NCI-H1048 (cell line): Measurements from ENCODE around the gene DGUOK.
"Not testable (repeated sequence)": the region's sequence is repeated elsewhere in the genome, so short reads cannot be mapped to it uniquely, and the experiment has no call there.

Experiments
- DNase-seq: peaks from one replicate; lab custom pipeline; 2025; lab: John Stamatoyannopoulos, UW

DGUOK gene

DNA sequence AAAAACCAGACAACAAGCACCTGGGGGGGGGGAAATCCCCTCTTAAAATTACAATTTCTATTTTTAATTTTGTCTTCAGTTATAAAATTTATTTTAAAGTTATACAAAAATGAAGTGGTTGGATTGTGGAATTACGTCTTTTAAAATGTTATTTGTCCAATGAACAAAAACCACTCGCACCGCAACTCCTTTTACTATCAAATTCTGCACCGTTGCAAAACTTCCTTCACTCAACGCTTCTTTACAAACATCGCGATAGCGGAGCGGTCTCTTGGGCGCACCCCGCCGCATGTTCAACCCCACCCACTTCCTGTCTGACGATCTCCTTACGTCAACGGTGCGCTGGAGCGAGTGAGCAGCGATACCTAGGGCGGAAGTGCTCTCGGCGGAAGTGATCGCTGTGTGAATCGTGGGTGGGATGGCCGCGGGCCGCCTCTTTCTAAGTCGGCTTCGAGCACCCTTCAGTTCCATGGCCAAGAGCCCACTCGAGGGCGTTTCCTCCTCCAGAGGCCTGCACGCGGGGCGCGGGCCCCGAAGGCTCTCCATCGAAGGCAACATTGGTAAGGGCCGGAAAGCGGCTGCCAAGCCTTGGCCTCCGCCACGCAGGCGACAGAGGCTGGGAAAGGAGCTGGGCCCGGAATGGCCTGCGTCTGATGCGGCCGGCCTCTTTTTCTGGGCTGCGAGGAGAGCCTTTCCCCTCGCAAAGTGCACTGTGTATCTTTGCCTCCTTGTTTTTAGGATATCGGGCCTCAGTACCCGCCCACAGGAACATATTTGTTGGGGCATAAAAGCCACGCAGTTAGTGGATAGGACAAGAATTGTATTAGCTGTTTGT is at the start of gene DGUOK:
TSS of gene DGUOK (plus strand) at position 388 of the 835 bp plus-strand sequence. CDS start at position 419, 31 bp downstream.
- DNase-seq: peak; percentile 96

DNA sequence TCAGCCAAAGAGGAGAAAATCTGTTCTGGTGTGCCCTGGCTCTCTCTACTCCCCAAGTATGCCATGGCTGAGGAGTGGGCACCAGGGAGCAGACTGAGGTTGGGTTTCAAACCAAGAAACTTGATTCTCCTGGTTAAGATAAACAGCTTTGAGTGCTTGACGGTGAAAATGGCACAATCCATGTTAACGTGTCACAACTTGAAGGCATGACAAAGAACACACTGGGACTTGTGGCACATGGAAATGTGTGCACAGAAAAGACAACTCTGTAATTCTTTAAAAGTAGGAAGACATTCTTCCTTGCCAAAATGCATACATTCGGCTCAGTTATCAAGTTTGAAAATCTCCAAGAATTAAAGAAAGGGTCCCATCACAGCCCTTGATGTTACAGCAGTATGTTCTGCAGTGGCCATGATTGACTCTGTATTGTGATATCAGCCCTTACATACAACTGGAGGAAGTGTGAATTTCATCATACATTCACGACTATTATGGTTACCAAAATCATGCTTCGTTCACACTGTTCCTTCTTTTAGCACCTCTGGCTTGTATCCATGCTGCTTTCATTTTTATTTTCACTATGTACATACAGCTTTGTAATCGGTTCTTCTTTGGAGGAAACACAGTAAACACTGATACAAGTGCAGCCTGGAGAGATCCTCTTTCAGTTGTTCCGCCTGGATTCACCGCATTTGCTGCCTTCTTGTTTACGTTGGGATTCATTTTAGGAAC is 49.4 kb upstream of the DGUOK start:
- no peak for DNase-seq

DNA sequence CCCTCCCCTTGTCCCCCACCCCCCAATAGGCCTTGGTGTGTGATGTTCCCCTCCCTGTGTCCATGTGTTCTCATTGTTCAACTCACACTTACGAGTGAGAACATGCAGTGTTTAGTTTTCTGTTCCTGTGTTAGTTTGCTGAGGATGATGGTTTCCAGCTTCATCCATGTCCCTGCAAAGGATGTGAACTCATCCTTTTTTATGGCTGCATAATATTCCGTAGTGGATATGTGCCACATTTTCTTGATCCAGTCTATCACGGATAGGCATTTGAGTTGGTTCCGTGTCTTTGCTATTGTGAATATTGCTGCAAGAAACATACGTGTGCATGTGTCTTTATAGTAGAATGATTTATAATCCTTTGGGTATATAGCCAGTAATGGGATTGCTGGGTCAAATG is 48.7 kb upstream of the DGUOK start:
- not testable (repeated sequence) for DNase-seq

GRCh38 chr2:73885406-73885805 is 41.3 kb upstream of the DGUOK start:
- no peak for DNase-seq

- DNase-seq: no peak
Observed at GRCh38 chr2:73886357-73886756, 40.3 kb upstream of the DGUOK start.

- not testable (repeated sequence) for DNase-seq
Observed at GRCh38 chr2:73887596-73888353, 38.9 kb upstream of the DGUOK start.

GRCh38 chr2:73888388-73888787 is 38.3 kb upstream of the DGUOK start:
- no peak for DNase-seq

- no peak for DNase-seq
Observed at GRCh38 chr2:73889206-73889605, 37.5 kb upstream of the DGUOK start.

- no peak for DNase-seq
Observed at GRCh38 chr2:73890301-73891092, 36.2 kb upstream of the DGUOK start.

GRCh38 chr2:73891276-73891901 is 35.3 kb upstream of the DGUOK start:
- no peak for DNase-seq

DNA sequence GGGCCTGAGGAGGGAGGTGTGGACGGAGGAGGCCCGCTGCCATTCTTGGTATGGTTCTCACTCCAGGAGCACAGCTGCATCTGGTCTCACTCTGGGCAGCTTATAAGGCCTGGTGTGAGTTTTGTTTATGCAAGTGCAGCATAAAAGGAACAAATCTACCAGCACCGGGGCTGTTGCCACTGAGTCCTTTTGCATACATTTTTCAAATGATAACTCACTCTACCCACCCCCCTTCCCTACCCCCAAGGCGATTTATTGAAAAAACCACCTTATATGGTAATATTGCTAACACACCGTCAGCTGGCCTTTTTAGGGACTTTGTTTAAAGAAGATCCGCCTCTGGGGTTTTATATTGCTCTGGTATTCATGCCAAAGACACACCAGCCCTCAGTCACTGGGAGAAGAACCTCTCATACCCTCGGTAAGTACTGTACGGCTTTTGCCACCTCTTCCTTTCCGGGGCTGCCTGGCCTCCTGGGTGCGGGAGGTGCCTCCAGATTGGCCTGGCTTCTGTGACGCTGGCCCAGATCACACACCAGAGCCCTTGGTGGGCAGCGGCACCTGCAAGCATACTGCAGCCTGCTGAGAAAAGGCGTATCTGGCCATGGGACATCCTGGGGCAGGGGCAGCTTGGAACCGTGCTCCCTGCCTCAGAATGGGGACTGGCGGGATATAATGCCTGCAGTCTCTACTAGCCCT is 33.9 kb upstream of the DGUOK start, which contains the start of gene ACTG2:
TSS of gene ACTG2 (plus strand) at position 378 of the 699 bp plus-strand sequence. CDS start 8,304 bp downstream, outside the sequence.
- no peak for DNase-seq

- DNase-seq: no peak
Observed at GRCh38 chr2:73893764-73894474, 32.8 kb upstream of the DGUOK start.

DNA sequence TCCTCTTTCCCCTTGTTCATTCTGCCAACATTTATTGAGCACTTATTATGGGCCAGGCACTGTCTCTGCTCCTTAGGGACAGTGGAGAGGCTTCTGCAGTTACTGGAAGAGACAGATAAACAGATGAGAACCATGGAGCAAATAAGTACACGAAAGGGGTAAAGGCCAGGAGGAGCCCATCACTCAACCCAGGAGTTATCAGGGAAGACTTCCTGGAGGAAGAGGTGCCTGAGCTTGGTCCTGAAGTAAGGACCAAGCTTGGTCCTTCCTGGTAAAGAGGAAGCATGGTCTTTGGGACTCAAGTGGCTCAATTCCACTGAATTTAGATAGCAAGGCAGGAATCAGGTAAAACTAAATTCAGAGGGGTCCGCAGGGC is 32.2 kb upstream of the DGUOK start:
- DNase-seq: no peak

GRCh38 chr2:73894877-73895276 is 31.8 kb upstream of the DGUOK start:
- DNase-seq: no peak

GRCh38 chr2:73895473-73895872 is 31.2 kb upstream of the DGUOK start:
- no peak for DNase-seq

GRCh38 chr2:73896362-73897239 is 30.1 kb upstream of the DGUOK start:
- no peak for DNase-seq

- no peak for DNase-seq
Observed at GRCh38 chr2:73897240-73897583, 29.5 kb upstream of the DGUOK start.

DNA sequence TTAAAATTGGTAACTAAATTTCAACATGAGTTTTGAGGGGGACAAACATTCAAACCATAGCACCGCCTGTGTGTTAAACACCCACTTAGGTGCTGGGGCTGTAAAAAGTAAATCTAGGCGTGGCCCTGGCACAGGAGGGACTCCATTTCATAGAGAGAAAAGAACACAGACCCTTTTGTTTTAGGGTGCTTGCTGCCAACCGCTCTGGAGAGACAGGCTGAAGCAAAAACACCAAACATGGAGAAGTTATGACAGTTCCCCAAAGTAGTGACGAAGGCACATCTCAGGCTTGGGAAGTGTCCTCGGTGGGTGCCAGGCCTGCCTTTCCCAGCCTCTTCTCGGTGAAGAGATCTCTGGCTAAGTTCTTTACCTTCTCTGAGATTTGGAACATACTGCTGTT is 28.7 kb upstream of the DGUOK start:
- DNase-seq: no peak

DNA sequence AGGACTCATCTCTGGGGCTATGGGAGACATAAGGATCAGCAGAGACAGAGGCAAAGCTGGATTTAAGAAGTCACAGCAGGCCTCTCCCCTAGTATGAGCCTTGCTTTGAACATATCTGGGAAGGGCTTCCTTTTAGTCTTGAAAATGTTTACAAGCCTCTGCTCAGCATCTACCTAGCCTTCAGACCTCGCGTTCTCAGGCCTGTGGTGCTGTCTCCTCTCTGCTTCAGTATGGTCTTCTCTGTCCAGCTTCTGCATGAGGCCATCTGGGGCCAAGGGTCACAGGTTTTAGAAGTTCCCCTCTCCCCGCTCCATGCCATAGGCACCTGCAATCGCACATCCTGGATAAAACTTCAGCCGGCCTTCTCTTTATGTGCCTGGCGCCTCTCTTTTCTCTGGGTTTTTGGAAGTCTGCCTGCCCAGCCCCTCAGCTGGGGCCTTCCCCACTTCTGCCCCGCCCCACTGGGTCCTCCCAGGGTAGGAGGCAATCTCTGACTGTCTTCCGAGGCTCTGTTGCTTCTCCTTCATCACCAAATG is 26.8 kb upstream of the DGUOK start:
- no peak for DNase-seq
